D721Med (cell line): ENCODE data around the gene IL20.
A peak's percentile ranks its signal among the peaks of the same experiment; 100 is the strongest.

ENCODE experiments used
- DNase-seq: peaks from one replicate; pipeline ENCODE4 v3.0.0; 2011; ENCODE audit warnings: low spot score; ENCODE audit not compliant: insufficient read length
- FAIRE-seq: peaks from 2 replicates; lab custom pipeline; 2011; peaks lifted over from hg19 to GRCh38; lab: Jason Lieb, UNC
- TF ChIP-seq, protein P1 (sequence below): IDR thresholded peaks from 2 replicates; pipeline ENCODE4 v1.5.1; 2012; ENCODE audit warnings: mild to moderate bottlenecking, control low read depth; ENCODE audit not compliant: insufficient read depth; ENCODE audit errors: missing control alignments

The IL20 gene

DNA sequence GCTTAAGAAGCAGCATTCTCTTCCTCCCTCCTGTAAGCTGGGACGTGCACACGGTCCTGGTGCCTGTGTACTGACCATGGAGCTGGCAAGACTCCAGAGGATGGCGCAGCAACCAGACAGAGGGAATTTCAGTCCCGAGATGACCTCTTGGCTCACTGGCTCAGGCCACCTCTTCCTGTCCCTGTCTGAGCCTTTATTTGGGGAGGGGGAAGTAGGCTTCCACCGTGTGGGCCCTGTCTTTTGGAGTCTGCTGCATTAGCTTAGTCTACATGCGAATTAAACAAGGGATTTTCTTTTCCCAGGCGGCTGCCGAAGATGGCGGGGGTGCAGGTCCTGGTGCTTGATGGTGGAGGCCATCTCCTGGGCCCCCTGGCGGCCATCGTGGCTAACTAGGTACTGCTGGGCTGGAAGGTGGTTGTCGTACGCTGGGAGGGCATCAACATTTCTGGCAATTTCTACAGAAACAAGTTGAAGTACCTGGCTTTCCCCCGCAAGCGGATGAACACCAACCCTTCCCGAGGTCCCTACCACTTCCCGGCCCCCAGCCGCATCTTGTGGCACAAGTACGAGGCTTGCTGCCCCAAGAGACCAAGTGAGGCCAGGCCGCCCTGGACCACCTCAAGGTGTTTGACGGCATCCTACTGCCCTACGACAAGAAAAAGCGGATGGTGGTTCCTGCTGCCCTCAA is 42.0 kb downstream of the IL20 start:
- DNase-seq (no peak), FAIRE-seq (no peak)
- TF ChIP-seq, protein P1, sequence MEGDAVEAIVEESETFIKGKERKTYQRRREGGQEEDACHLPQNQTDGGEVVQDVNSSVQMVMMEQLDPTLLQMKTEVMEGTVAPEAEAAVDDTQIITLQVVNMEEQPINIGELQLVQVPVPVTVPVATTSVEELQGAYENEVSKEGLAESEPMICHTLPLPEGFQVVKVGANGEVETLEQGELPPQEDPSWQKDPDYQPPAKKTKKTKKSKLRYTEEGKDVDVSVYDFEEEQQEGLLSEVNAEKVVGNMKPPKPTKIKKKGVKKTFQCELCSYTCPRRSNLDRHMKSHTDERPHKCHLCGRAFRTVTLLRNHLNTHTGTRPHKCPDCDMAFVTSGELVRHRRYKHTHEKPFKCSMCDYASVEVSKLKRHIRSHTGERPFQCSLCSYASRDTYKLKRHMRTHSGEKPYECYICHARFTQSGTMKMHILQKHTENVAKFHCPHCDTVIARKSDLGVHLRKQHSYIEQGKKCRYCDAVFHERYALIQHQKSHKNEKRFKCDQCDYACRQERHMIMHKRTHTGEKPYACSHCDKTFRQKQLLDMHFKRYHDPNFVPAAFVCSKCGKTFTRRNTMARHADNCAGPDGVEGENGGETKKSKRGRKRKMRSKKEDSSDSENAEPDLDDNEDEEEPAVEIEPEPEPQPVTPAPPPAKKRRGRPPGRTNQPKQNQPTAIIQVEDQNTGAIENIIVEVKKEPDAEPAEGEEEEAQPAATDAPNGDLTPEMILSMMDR: peak; percentile 35

DNA sequence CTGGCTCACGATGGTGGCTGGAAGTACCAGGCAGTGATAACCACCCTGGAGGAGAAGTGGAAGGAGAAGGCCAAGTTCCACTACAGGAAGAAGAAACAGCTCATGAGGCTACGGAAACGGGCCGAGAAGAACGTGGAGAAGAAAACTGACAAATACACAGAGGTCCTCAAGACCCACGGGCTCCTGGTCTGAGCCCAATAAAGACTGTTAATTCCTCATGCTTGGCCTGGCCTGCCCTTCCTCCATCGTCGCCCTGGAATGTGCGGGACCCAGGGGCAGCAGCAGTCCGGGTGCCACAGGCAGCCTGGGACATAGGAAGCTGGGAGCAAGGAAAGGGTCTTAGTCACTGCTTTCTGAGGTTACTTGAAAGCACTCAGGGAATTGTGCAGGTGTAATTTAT is 42.6 kb downstream of the IL20 start:
- no peak for FAIRE-seq
- TF ChIP-seq, protein P1: no peak
- DNase-seq: no peak

DNA sequence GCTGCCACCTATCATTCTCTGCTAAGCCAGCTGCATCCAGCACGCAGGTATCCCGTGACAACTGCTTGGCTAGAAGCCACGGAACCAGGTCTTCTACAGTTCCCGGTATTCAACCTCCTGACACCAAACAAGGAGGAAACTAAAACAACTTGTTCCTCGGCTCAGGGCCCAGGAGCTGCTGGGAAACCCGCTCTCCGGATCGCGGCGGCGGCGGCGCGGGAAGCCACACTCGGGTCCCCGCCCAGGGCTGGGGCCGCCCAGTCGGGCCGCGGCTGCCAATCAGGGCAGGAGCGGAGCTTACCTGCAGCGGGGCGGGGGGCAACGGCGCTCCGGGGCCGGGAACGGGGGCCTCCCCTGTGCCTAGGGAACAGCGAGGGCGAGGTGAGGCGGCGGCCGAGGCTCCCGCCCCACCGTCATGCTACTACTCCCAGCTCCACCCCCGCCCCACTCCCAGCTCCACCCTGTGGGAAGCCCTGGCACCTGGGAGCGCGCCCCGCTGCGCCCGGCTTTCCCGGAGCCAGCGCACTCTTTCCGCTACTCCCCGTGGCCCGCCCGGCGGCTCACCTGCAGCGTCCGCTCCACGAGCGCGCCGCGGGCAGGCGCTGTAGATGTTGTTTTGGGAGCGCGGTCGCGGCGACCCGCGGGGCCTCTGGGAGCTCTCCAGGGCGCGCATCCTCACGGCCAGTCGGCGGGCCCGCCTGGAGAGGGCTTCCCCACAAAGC is 43.9 kb downstream of the IL20 start:
- DNase-seq: no peak
- TF ChIP-seq, protein P1: no peak
- no peak for FAIRE-seq

DNA sequence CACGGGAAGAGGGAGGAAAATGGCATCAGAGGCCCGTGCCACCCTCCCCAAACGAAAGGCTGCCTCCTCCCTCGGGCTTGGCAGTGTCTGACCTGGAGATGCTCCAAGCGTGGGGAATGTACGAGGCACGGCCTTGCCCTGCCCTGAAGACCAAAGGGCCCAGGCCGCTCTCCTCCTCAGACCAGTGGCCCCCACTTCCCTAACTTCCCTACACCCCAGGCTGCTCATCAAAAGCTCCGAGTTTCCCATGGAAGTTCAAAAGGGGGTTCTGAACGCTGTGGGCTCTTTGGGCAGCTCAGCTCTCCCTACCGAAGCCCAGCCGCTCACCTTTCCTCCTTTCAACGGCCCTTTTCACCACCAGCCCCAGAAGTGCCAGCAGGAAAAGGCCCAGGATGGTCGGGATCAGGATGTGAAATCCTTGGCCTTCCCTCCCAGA is 44.5 kb downstream of the IL20 start:
- FAIRE-seq: no peak

DNA sequence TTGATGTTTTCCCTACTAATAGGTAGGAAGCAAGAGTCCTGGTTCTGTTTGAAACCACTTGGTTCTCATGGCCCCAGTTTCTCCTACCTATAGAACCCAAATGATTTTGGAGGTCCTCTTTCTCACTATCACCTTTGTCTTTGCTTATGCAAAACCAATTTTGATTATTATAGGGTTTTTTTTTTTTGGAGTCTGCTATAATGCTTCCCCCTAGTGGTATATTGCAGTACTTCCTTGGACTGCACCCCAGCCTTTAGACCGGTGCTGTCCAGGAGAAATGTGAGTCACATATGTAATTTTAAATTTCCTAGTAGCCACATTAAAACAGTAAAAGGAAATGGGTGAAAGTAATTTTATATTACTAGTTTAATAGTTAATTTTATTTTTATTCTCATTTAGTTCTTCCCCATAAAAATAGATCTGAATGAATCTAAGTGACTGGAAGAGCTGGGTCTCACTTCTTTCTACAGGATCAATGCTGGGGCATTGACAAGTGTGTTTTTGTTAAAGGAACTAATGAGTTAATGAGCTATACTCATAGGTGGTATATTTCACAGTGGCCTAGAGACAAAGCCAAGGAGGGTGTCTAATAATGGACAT is 45.7 kb downstream of the IL20 start:
- DNase-seq (no peak), FAIRE-seq (no peak)
- TF ChIP-seq, protein P1: peak; percentile 66

More for the DNA sequence above, 44.5 kb downstream of the IL20 start:
- TF ChIP-seq, protein P1: no peak
- DNase-seq: no peak

DNA sequence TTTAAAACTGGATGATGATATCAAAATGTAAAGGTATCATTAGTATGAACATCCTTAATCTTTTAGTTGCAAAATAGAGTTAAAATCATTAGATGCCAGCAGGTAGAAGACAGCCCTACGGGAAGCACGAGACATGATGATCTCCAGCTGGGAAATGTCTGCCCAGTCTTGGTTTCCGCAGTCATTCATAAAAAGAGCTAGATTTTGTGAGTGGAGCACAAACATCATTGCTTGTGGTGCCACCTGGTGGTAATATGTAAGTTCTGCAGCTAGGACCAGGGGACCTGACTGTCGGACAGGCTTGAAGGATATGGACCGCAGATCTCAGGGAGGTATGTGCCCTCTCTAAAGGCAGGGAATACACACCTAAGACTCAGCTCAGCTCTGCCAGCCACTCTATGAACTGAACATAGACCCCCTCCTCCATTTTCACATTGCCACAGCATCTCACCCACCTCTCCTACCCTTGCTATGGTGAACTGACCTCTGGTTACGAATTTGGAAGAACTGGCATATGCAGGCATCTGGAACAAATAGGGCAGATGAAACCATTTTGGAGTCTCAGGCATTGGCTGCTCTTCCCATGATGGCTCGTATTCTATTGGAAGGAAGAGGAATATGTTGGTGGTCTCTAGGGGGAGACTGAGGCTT is 47.1 kb downstream of the IL20 start:
- DNase-seq: peak; percentile 60

More for the DNA sequence above, 47.1 kb downstream of the IL20 start:
- FAIRE-seq: no peak
- TF ChIP-seq, protein P1: peak; percentile 95
